Sigmoid colon (tissue), 4 donors: Measurements from ENCODE around the gene HLA-DOB.

Experiments used
- EP300 ChIP-seq, 4 donors: sonication (generic); formaldehyde crosslinking; IDR thresholded peaks; one replicate each; pipeline ENCODE4 v1.6.1; 2017; ENCODE audit warnings: antibody characterized with exemption in 4 of 4
- POLR2A ChIP-seq, 2 donors: fragments of 450-650 bp; IDR thresholded peaks; one replicate each; pipeline ENCODE4 v1.6.1; 2016; ENCODE audit warnings: antibody characterized with exemption in 2 of 2, mild to moderate bottlenecking in 2 of 2, moderate library complexity in 2 of 2
- POLR2AphosphoS5 ChIP-seq, 4 donors: sonication (generic); formaldehyde crosslinking; IDR thresholded peaks; one replicate each; pipeline ENCODE4 v1.6.1; 2017; ENCODE audit warnings: antibody characterized with exemption in 4 of 4
- TF ChIP-seq, protein P1 (sequence below), 4 experiments: fragments of 450-650 bp in 3 of 4; fragments of 200-600 bp in 1 of 4; IDR thresholded peaks; one replicate each; pipeline ENCODE4 v1.5.1; 2016 to 2019; ENCODE audit warnings: antibody characterized with exemption in 4 of 4, mild to moderate bottlenecking in 3 of 4, moderate library complexity in 2 of 4

DNA sequence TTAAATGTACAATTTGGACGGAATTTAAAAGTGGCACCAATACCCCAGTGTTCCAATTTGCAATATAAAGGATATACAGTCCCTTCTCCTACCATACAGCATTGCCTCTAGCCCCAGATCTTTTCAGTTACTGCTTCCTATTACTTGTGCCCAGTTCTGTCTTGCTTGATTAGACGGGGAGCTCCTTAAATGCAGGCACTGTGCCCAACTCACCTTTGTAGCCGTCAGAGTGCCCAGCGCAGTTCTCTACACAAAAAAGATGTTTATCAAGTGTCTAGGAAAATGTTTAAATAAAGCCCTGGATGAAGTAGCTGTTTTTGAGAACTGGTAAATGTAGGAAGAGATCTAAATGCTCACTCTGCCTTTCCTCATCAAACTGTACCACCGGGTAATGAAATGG, 14.1 kb upstream of the HLA-DOB start:
- TF ChIP-seq, protein P1, sequence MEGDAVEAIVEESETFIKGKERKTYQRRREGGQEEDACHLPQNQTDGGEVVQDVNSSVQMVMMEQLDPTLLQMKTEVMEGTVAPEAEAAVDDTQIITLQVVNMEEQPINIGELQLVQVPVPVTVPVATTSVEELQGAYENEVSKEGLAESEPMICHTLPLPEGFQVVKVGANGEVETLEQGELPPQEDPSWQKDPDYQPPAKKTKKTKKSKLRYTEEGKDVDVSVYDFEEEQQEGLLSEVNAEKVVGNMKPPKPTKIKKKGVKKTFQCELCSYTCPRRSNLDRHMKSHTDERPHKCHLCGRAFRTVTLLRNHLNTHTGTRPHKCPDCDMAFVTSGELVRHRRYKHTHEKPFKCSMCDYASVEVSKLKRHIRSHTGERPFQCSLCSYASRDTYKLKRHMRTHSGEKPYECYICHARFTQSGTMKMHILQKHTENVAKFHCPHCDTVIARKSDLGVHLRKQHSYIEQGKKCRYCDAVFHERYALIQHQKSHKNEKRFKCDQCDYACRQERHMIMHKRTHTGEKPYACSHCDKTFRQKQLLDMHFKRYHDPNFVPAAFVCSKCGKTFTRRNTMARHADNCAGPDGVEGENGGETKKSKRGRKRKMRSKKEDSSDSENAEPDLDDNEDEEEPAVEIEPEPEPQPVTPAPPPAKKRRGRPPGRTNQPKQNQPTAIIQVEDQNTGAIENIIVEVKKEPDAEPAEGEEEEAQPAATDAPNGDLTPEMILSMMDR (IDR thresholded peaks at IDR 0.05), result no peak
- no peak for TF ChIP-seq EP300 (IDR thresholded peaks at IDR 0.05)
- TF ChIP-seq POLR2AphosphoS5 (IDR thresholded peaks at IDR 0.05), result no peak
- no peak for TF ChIP-seq POLR2A (IDR thresholded peaks at IDR 0.05)
